Activated T-helper 2 cell treated with anti-CD3 and anti-CD28 coated beads, Interferon-gamma antibody, Interleukin-2, Interleukin-4, amounts not matched to agents 10 μg/mL and 5 μg/mL and 100 μg/mL, durations not matched to agents 14 hours and 24 hours and 36 hours (primary cell): ENCODE data around the gene TMEM209. TPM values are rescaled to one million over a fixed set of nuclear protein-coding genes. Genes with fewer than 3 reads are reported as not detected.
"Not testable (repeated sequence)": the region's sequence is repeated elsewhere in the genome, so short reads cannot be mapped to it uniquely, and the experiment has no call there.

Source experiments
- DNase-seq: peaks from one replicate; pipeline ENCODE4 v3.0.0; 2021; ENCODE audit warnings: low spot score
- H3K27ac Mint-ChIP-seq: one replicate; pipeline ENCODE4 v1.8.0; 2021; ENCODE audit warnings: mixed read lengths
- H3K27me3 Mint-ChIP-seq: one replicate; pipeline ENCODE4 v1.8.0; 2021; ENCODE audit warnings: low read depth, mixed read lengths
- H3K36me3 Mint-ChIP-seq: one replicate; pipeline ENCODE4 v1.8.0; 2021; ENCODE audit warnings: low read depth, mixed read lengths
- H3K4me1 Mint-ChIP-seq: one replicate; pipeline ENCODE4 v1.8.0; 2021; ENCODE audit warnings: low read depth, mixed read lengths
- H3K4me3 Mint-ChIP-seq: one replicate; pipeline ENCODE4 v1.8.0; 2021; ENCODE audit warnings: low read depth, mild to moderate bottlenecking, moderate library complexity, mixed read lengths
- H3K9me3 Mint-ChIP-seq: one replicate; pipeline ENCODE4 v1.8.0; 2021; ENCODE audit warnings: mixed read lengths
- intact Hi-C: fragments of 100-400 bp; cut with micrococcal nuclease; formaldehyde crosslinking; loops from one replicate; pipeline ENCODE4 v1.15.1; 2023
- total RNA-seq: library from RNA; stranded (reverse); gene quantifications from 2 replicates; pipeline ENCODE4 v1.2.3, GENCODE V29; 2022

TMEM209 gene
- total RNA-seq, result 41.6 and 43.2 TPM in 2 replicates

DNA sequence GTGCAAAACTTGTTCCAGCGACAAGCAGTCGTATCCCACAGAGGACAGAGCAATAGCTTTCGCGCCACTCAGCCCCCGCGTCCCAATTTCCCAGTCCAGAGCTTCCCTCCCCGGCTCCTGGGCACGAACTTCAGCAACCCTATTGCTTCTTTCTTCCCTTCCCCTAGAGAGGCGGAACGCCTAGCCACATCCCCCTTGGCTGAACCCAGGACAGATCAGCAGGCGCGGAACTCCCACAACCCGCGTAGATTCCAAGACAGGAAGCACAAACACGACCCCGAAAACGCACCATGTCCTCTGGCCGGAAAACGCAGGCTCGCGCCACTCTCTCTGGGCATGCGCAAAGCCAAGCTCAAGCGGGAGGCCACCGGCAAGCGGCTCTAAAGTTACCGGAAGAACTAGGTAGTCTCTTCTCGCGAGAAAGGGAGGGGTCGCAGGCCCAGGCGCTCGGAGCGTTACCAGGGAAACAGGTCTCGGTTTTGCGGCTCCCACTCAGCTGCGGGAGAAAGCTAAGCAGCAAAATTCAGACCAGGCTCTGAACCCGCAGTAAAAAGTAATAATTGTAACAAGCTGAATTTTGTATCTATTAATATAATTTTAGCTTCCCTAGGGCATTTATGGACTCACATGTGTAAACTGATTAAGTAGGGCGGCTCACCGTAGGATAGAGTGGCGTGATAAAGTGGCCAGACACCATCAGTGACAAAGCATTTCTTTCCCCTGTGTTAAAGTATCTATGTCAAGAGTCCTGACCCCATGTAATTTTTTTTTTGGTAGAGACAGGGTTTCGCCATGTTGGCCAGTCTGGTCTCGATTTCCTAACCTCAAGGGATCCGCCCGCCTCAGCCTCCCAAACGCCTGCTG lies at the start of gene TMEM209:
TMEM209 (minus strand) TSS at position 323 of the 864 bp plus-strand sequence; CDS start at position 292, 31 bp downstream.
- Mint-ChIP-seq H3K27me3 (no peaks in the 10 kb centered on the region), H3K27ac (peak within 1 kb of the TSS; percentile 99), H3K4me3 (peak within 1 kb of the TSS; percentile 99), H3K9me3 (no peaks in the 10 kb centered on the region), H3K4me1 (peaks cover 18% of the 10 kb centered on the region), H3K36me3 (peaks cover 34% of the 10 kb centered on the region)
- intact Hi-C loops, result loop anchor here (1.0 to 2.0 kb wide), 3 partner anchors 25 to 154 kb away; partner anchors contain the start of genes KLHDC10 and ZC3HC1
- DNase-seq, result peak; percentile 95

DNA sequence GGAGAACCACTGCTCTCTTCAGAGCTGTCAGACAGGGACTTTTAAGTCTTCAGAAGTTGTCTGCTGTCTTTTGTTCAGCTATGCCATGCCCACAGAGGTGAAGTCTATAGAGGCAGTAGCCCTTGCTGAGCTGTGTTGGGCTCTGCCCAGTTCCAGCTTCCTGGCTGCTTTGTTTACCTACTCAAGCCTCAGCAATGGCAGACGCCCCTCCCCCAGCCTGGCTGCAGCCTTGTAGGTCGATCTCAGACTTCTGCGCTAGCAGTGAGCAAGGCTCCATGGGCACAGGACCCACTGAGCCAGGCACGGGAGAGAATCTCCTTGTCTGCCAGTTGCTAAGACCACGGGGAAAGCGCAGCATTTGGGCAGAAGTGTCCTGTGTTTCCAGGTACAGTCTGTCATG lies 49.3 kb upstream of the TMEM209 start:
- Mint-ChIP-seq H3K27me3 (peaks cover 5% of the 10 kb centered on the region), H3K9me3 (peaks cover 17% of the 10 kb centered on the region), H3K27ac (no peak overlapping the region), H3K36me3 (no peaks in the 10 kb centered on the region), H3K4me1 (no peaks in the 10 kb centered on the region), H3K4me3 (no peak overlapping the region)
- intact Hi-C loops, result no loop called here
- DNase-seq, result no peak

DNA sequence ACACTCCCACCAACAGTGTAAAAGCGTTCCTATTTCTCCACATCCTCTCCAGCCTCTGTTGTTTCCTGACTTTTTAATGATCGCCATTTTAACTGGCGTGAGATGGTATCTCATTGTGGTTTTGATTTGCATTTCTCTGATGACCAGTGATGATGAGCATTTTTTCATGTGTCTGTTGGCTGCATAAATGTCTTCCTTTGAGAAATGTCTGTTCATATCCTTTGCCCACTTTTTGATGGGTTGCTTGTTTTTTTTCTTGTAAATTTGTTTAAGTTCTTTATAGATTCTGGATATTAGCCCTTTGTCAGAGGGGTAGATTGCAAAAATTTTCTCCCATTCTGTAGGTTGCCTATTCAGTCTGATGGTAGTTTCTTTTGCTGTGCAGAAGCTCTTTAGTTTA lies 44.4 kb upstream of the TMEM209 start:
- H3K27ac Mint-ChIP-seq, H3K36me3 Mint-ChIP-seq, H3K9me3 Mint-ChIP-seq, H3K4me1 Mint-ChIP-seq, DNase-seq, H3K4me3 Mint-ChIP-seq: not testable (repeated sequence)
- intact Hi-C loops, result loop anchor here (10.0 kb wide), 1 partner anchor 235 kb away; no protein-coding TSS in a partner anchor
- H3K27me3 Mint-ChIP-seq, result peaks cover 12% of the 10 kb centered on the region

DNA sequence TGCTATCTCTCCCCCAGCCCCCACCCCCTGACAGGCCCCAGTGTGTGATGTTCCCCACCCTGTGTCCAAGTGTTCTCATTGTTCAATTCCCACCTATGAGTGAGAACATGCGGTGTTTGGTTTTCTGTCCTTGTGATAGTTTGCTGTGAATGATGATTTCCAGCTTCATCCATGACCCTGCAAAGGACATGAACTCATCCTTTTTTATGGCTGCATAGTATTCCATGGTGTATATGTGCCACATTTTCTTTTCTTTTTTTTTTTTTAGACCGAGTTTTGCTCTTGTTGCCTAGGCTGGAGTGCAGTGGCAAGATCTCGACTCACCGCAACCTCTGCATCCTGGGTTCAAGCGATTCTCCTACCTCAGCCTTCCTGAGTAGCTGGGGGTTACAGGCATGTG lies 43.6 kb upstream of the TMEM209 start:
- not testable (repeated sequence) for DNase-seq, H3K9me3 Mint-ChIP-seq, H3K4me1 Mint-ChIP-seq, H3K27ac Mint-ChIP-seq, H3K36me3 Mint-ChIP-seq, H3K4me3 Mint-ChIP-seq
- intact Hi-C loops, result loop anchor here (10.0 kb wide), 1 partner anchor 236 kb away; no protein-coding TSS in a partner anchor
- H3K27me3 Mint-ChIP-seq, result peaks cover 14% of the 10 kb centered on the region

DNA sequence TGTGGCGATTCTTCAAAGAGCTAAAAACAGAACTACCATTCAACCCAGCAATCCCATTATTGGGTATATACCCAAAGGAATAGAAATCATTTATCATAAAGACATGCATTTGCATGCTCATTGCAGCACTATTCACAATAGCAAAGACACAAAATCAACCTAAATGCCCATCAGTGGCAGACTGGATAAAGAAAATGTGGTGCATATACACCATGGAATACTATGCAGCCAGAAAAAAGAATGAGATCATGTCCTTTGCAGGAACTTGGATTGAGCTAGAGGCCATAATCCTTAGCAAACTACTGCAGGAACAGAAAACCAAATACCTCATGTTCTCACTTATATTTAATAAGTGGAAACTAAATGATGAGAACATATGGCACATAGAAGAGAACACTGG lies 41.3 kb upstream of the TMEM209 start:
- not testable (repeated sequence) for H3K4me3 Mint-ChIP-seq, DNase-seq, H3K27ac Mint-ChIP-seq, H3K9me3 Mint-ChIP-seq, H3K36me3 Mint-ChIP-seq
- intact Hi-C loops, result loop anchor here (10.0 kb wide), 1 partner anchor 238 kb away; no protein-coding TSS in a partner anchor
- Mint-ChIP-seq H3K4me1 (peaks cover 17% of the 10 kb centered on the region), H3K27me3 (peaks cover 11% of the 10 kb centered on the region)

DNA sequence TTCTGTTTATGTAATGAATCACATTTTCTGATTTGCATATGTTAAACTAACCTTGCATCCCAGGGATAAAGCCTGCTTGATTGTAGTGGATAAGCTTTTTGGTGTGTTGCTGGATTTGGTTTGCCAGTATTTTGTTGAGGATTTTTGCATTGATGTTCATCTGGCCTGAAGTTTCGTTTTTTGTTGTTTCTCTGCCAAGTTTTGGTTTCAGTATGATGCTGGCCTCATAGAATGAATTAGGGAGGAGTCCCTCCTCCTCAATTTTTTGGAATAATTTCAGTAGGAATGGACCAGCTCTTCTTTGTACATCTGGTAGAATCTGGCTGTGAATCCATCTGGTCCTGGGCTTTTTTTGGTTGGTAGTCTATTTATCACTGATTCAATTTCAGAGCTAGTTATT lies 38.3 kb upstream of the TMEM209 start:
- not testable (repeated sequence) for H3K4me3 Mint-ChIP-seq, DNase-seq, H3K27ac Mint-ChIP-seq, H3K9me3 Mint-ChIP-seq, H3K36me3 Mint-ChIP-seq, H3K27me3 Mint-ChIP-seq
- H3K4me1 Mint-ChIP-seq, result peaks cover 17% of the 10 kb centered on the region
- intact Hi-C loops, result loop anchor here (5.0 to 10.0 kb wide), 3 partner anchors 34 to 514 kb away; no protein-coding TSS in a partner anchor

DNA sequence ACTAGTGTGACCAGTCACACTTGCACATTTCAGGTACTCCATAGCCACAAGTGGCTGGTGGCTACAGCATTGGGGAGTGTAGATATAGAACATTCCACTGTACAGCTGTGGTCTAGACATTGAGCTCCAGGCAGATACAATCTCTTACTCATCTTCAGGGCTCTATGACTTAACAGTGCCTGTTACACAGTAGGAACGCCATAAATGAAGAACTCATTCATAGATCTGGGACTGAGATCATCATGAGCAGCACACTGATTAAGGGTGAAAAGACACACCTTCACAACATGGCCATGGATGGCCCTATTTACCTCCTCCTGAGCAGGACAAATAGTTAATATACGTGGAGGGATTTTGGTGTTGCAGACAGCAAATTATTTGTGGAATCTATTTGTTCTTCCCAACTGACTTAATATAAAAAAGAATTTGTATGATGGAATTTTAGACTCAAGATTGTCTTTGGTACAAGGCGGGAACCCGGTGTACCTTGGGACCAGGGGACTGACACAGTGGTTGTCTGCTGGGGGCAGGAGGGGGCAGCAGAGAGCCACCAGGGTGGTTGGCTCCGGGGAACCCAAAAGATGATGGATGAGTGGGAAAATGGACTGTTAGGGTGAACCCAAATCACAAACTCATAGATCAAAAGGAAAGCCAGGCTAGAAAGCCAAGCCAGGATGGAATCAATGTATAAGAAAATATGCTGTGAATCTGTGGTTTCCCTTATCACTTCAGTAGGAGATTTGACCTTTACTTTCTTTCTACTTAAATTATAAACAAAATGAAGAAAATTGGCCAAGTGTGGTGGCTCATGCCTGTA lies 37.2 kb upstream of the TMEM209 start:
- Mint-ChIP-seq H3K4me3 (no peak overlapping the region), H3K9me3 (peaks cover 4% of the 10 kb centered on the region), H3K27ac (no peak overlapping the region), H3K27me3 (peaks cover 9% of the 10 kb centered on the region), H3K36me3 (no peaks in the 10 kb centered on the region), H3K4me1 (peaks cover 17% of the 10 kb centered on the region)
- intact Hi-C loops, result loop anchor here (5.0 to 10.0 kb wide), 3 partner anchors 35 to 515 kb away; no protein-coding TSS in a partner anchor
- peak; percentile 27 for DNase-seq

DNA sequence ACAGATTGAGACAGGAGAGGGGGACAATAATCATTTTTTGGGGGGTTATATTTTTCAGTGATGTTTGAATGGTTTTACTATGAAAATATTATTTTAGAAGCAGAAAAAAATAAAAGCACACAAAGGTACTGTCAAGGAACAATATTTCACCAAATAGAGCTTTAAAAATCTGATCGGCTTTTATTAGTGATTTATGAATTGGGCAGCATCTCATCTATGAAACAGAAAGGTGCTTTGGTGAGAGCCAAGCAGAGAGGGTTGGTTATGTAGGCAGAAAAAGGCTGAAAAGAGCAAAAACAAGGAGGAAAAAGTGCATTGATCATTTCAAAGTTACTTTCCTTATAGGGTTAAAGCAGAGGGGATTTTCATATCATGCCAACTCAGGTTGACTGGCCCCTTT lies 35.0 kb upstream of the TMEM209 start:
- Mint-ChIP-seq H3K4me3 (no peak overlapping the region), H3K9me3 (peaks cover 4% of the 10 kb centered on the region), H3K27me3 (peaks cover 20% of the 10 kb centered on the region), H3K36me3 (no peaks in the 10 kb centered on the region), H3K4me1 (peaks cover 17% of the 10 kb centered on the region), H3K27ac (no peak overlapping the region)
- no peak for DNase-seq
- intact Hi-C loops, result loop anchor here (5.0 to 10.0 kb wide), 3 partner anchors 37 to 517 kb away; no protein-coding TSS in a partner anchor

DNA sequence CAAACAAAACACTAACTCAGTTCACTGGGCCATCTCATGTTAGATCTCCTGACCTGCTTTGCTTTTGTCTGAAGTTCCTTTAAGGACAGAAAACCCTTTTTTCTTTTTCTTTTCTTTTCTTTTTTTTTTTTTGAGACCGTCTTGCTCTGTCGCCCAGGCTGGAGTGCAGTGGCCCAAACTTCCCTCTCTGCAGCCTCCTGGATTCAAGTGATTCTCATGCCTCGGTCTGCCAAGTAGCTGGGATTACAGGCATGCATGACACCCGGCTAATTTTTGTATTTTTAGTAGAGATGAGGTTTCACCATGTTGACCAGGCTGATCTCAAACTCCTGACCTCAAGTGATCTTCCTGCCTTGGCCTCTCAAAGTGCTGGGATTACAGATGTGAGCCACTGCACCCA lies 31.2 kb upstream of the TMEM209 start:
- intact Hi-C loops, H3K4me3 Mint-ChIP-seq, H3K9me3 Mint-ChIP-seq, DNase-seq, H3K4me1 Mint-ChIP-seq, H3K27ac Mint-ChIP-seq, H3K36me3 Mint-ChIP-seq: not testable (repeated sequence)
- peaks cover 16% of the 10 kb centered on the region for H3K27me3 Mint-ChIP-seq

DNA sequence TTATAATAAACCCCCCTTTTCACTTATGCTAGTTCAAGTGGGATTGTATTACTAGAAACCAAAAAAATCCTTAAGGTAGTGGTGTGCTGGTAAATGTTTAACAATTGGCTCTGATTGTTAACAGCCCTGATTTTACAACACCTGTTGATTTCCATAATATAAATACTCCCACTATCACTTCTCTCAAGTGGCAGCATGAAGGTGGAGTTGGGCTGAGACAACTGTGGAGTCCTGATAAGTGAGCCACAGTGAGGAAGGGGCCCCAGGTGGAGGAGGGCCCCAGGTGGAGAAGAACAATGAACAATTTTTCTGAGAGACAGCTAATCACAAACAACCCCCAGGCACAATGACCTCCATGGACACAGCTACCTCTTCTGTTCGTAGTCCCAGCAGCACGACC lies 28.9 kb upstream of the TMEM209 start:
- Mint-ChIP-seq H3K4me3 (no peak overlapping the region), H3K27me3 (peaks cover 16% of the 10 kb centered on the region), H3K27ac (no peak overlapping the region), H3K4me1 (no peaks in the 10 kb centered on the region), H3K36me3 (no peaks in the 10 kb centered on the region), H3K9me3 (no peaks in the 10 kb centered on the region)
- DNase-seq, result no peak
- intact Hi-C loops, result no loop called here

DNA sequence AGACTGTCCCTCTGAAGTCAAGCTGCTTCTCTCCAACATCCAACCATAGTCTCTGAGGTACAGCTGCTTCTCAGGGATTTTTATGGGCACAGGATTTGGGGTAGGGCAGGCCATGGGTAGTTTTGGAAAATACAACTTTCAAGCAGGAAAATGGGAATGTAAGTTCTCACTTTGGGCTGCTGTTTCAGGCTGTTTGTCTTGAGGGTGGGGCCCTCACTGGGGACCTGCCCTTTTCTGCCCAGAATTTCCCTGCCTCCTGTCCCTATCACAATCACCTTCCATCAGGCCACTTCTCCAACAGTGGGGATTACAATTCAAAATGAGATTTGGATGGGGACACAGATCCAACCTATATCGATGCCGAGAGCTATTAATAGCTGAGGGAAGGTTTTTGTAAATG lies 27.0 kb upstream of the TMEM209 start:
- no peak for DNase-seq
- H3K27ac Mint-ChIP-seq, result no peak overlapping the region
- H3K4me1 Mint-ChIP-seq, result no peaks in the 10 kb centered on the region
- intact Hi-C loops, result no loop called here
- no peak overlapping the region for H3K4me3 Mint-ChIP-seq
- no peaks in the 10 kb centered on the region for H3K9me3 Mint-ChIP-seq
- no peaks in the 10 kb centered on the region for H3K36me3 Mint-ChIP-seq
- H3K27me3 Mint-ChIP-seq, result peaks cover 14% of the 10 kb centered on the region

DNA sequence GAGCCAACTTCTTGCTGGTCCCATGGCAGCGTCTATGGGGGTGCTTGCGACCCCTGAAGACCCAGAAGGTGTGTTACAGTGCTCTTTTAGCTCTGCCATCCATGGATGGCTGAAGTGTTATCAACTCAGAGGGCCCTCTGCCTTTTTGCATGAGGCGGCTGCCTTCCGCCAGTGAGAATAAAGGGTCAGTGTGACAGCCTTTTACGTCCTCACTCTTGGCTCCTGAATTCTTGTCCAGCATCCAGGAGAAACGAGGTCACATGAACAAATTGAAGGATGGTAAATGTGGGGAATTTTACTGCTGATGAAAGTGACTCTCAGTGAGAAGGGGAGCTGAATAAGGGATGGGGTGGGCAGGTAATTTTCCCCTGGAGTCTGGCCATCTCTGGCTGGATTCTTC lies 26.6 kb upstream of the TMEM209 start:
- intact Hi-C loops, result no loop called here
- DNase-seq, result no peak
- no peak overlapping the region for H3K4me3 Mint-ChIP-seq
- H3K4me1 Mint-ChIP-seq, result no peaks in the 10 kb centered on the region
- peaks cover 10% of the 10 kb centered on the region for H3K27me3 Mint-ChIP-seq
- H3K36me3 Mint-ChIP-seq, result no peaks in the 10 kb centered on the region
- no peaks in the 10 kb centered on the region for H3K9me3 Mint-ChIP-seq
- H3K27ac Mint-ChIP-seq, result no peak overlapping the region
